Stomach (tissue), 4 donors: ENCODE results near the gene INF2.

Experiments used
- EP300 ChIP-seq: sonication (generic); formaldehyde crosslinking; IDR thresholded peaks from one replicate; pipeline ENCODE4 v1.6.1; 2017; ENCODE audit warnings: antibody characterized with exemption
- POLR2A ChIP-seq, 4 donors: fragments of 450-650 bp; IDR thresholded peaks; one replicate each; pipeline ENCODE4 v1.6.1; 2016; ENCODE audit warnings: antibody characterized with exemption in 4 of 4, control low read depth in 2 of 4, mild to moderate bottlenecking in 1 of 4, moderate library complexity in 1 of 4
- POLR2AphosphoS5 ChIP-seq, 3 donors: sonication (generic); formaldehyde crosslinking; IDR thresholded peaks; one replicate each; pipeline ENCODE4 v1.6.1; 2016; ENCODE audit warnings: antibody characterized with exemption in 3 of 3
- TF ChIP-seq, protein P1 (sequence below), 7 experiments: fragments of 450-650 bp in 4 of 7; fragments of 200-600 bp in 3 of 7; sonication (generic) in 3 of 7; IDR thresholded peaks; one replicate each; pipeline ENCODE4 v1.5.1; 2016 to 2019; ENCODE audit warnings: antibody characterized with exemption in 7 of 7, control low read depth in 2 of 7, mild to moderate bottlenecking in 1 of 7

DNA sequence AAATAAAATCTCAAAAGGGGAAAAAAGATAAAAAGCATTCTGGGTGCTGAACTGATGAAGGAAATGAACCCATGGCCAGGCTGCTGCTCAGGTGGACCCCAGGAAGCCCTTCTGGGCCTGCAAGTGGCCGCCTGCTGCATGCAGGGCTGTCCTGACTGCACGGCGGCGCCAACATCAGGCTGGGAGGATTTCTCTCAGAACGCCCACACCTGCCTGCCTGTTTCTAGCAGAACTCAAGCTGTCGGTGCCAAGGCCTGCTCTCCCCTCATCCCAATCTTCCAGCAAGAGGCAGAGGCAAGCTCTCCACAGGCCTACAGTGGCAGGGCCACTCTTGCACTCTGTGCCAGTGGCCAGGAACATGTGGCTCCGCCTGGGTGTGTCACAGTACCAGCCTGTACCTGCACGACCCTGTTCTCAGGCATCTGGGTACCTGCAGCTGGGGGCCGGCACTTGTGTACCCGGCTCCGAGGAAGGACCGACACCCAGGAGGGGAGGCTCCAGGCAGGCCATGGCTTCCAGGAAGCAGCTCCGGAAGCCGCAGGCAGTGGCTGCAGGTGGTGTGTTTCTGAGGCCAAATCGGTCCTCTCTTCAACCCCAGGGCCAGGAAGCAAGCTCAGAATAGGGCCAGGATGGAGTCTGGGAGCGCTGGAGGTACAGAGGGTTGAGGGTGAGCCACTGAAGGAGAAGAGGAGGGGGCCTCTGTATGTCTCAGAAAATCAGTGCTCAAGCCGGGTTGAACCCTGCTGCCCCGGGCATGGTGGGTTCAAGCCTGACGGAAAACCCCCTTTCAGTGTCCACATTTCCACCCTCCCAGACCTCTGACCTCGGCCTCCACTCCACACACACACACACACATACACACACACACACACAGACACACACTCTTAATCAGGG is 2.5 kb upstream of the INF2 start:
- TF ChIP-seq, protein P1, sequence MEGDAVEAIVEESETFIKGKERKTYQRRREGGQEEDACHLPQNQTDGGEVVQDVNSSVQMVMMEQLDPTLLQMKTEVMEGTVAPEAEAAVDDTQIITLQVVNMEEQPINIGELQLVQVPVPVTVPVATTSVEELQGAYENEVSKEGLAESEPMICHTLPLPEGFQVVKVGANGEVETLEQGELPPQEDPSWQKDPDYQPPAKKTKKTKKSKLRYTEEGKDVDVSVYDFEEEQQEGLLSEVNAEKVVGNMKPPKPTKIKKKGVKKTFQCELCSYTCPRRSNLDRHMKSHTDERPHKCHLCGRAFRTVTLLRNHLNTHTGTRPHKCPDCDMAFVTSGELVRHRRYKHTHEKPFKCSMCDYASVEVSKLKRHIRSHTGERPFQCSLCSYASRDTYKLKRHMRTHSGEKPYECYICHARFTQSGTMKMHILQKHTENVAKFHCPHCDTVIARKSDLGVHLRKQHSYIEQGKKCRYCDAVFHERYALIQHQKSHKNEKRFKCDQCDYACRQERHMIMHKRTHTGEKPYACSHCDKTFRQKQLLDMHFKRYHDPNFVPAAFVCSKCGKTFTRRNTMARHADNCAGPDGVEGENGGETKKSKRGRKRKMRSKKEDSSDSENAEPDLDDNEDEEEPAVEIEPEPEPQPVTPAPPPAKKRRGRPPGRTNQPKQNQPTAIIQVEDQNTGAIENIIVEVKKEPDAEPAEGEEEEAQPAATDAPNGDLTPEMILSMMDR (IDR thresholded peaks at IDR 0.05) = no peak
- TF ChIP-seq POLR2AphosphoS5 (IDR thresholded peaks at IDR 0.05) (peak in 2 of 3 donors; percentile 50 to 60), EP300 (no peak), POLR2A (IDR thresholded peaks at IDR 0.05) (no peak)
